ENCODE measurements around the gene TEAD1.

The TEAD1 gene

DNA sequence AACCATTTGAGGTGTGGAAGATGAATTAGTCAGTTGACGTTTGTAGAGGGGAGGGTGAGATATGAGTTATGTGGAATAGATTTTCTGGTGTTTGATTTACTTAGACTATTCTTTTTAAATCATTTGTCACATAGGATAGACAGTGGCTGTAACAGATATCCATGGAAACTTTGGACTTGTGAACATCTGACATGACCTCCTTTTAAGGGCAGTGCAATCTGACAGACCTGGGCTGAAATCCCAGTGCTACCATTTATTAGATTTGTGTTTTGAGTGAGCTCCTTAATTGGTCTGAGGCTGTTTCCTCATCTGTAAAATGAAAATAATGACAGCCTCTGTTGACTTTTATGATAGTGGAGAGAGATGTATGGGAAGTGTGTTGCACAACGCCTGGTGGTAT lies 159.9 kb downstream of the TEAD1 start:
- no peaks in the 10 kb centered on the region for H3K9me2 ChIP-seq (replicated peaks; ENCODE audit: insufficient read depth, low read length)
- TF ChIP-seq, protein P1, sequence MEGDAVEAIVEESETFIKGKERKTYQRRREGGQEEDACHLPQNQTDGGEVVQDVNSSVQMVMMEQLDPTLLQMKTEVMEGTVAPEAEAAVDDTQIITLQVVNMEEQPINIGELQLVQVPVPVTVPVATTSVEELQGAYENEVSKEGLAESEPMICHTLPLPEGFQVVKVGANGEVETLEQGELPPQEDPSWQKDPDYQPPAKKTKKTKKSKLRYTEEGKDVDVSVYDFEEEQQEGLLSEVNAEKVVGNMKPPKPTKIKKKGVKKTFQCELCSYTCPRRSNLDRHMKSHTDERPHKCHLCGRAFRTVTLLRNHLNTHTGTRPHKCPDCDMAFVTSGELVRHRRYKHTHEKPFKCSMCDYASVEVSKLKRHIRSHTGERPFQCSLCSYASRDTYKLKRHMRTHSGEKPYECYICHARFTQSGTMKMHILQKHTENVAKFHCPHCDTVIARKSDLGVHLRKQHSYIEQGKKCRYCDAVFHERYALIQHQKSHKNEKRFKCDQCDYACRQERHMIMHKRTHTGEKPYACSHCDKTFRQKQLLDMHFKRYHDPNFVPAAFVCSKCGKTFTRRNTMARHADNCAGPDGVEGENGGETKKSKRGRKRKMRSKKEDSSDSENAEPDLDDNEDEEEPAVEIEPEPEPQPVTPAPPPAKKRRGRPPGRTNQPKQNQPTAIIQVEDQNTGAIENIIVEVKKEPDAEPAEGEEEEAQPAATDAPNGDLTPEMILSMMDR (IDR thresholded peaks at IDR 0.05; ENCODE audit: low read length) = no peak
- TF ChIP-seq EZH2 (optimal IDR thresholded peaks at IDR 0.05; ENCODE audit: low read depth, low read length) (no peak), EZH2phosphoT487 (IDR thresholded peaks at IDR 0.05; ENCODE audit: low read length) (no peak)
- no peaks in the 10 kb centered on the region for H3K27me3 ChIP-seq (replicated peaks; ENCODE audit: insufficient read depth, low read length)
- H3K4me2 ChIP-seq (ENCODE audit: low read depth, low read length) = no peak overlapping the region
- H3K27ac ChIP-seq (ENCODE audit: low read length) = no peak overlapping the region
- H3K4me3 ChIP-seq (ENCODE audit: low read length) = no peak overlapping the region
- H3K36me3 ChIP-seq (replicated peaks; ENCODE audit: insufficient read depth, low read length) = no peaks in the 10 kb centered on the region
- H3K9ac ChIP-seq (ENCODE audit: low read length) = no peak overlapping the region
- H3K4me1 ChIP-seq (ENCODE audit: low read length) = 0 out of 2 replicates have a peak, but pooled peaks cover under 1% of the 10 kb centered on the region
- no peaks in the 10 kb centered on the region for H3K9me3 ChIP-seq (replicated peaks; ENCODE audit: insufficient read depth, low read length)
- H3K79me2 ChIP-seq (ENCODE audit: low read length) = peaks cover 84% of the 10 kb centered on the region
- no peak overlapping the region for H2AFZ ChIP-seq (ENCODE audit: low read length)
- no peaks in the 10 kb centered on the region for H3F3A ChIP-seq (ENCODE audit: insufficient read depth, low read length)
- DNase-seq = no peak
- H4K20me1 ChIP-seq (ENCODE audit: insufficient read depth, low read length) = no peaks in the 10 kb centered on the region

GRCh38 chr11:12834630-12835029 lies 160.4 kb downstream of the TEAD1 start:
- H3F3A ChIP-seq (ENCODE audit: insufficient read depth, low read length) = no peaks in the 10 kb centered on the region
- H3K4me2 ChIP-seq (ENCODE audit: low read depth, low read length) = no peak overlapping the region
- TF ChIP-seq, protein P1 (IDR thresholded peaks at IDR 0.05; ENCODE audit: low read length) = no peak
- TF ChIP-seq EZH2phosphoT487 (IDR thresholded peaks at IDR 0.05; ENCODE audit: low read length) = no peak
- no peak for TF ChIP-seq EZH2 (optimal IDR thresholded peaks at IDR 0.05; ENCODE audit: low read depth, low read length)
- no peak overlapping the region for H3K27ac ChIP-seq (ENCODE audit: low read length)
- no peaks in the 10 kb centered on the region for H3K9me2 ChIP-seq (replicated peaks; ENCODE audit: insufficient read depth, low read length)
- H3K9me3 ChIP-seq (replicated peaks; ENCODE audit: insufficient read depth, low read length) = no peaks in the 10 kb centered on the region
- H4K20me1 ChIP-seq (ENCODE audit: insufficient read depth, low read length) = no peaks in the 10 kb centered on the region
- H3K4me3 ChIP-seq (ENCODE audit: low read length) = no peak overlapping the region
- H3K9ac ChIP-seq (ENCODE audit: low read length) = no peak overlapping the region
- H2AFZ ChIP-seq (ENCODE audit: low read length) = no peak overlapping the region
- H3K36me3 ChIP-seq (replicated peaks; ENCODE audit: insufficient read depth, low read length) = no peaks in the 10 kb centered on the region
- no peak for DNase-seq
- no peaks in the 10 kb centered on the region for H3K4me1 ChIP-seq (ENCODE audit: low read length)
- H3K27me3 ChIP-seq (replicated peaks; ENCODE audit: insufficient read depth, low read length) = no peaks in the 10 kb centered on the region
- H3K79me2 ChIP-seq (ENCODE audit: low read length) = peaks cover 84% of the 10 kb centered on the region

- Histone ChIP-seq H3K9ac (ENCODE audit: low read length) (no peak overlapping the region), H3K27ac (ENCODE audit: low read length) (no peak overlapping the region), H3K79me2 (ENCODE audit: low read length) (peaks cover 82% of the 10 kb centered on the region)
Observed at GRCh38 chr11:12835286-12835685, 161.1 kb downstream of the TEAD1 start.

More at GRCh38 chr11:12835286-12835685, 161.1 kb downstream of the TEAD1 start:
- Histone ChIP-seq H3K9me3 (replicated peaks; ENCODE audit: insufficient read depth, low read length) (no peaks in the 10 kb centered on the region), H4K20me1 (ENCODE audit: insufficient read depth, low read length) (no peaks in the 10 kb centered on the region), H3F3A (ENCODE audit: insufficient read depth, low read length) (no peaks in the 10 kb centered on the region), H3K27me3 (replicated peaks; ENCODE audit: insufficient read depth, low read length) (no peaks in the 10 kb centered on the region), H2AFZ (ENCODE audit: low read length) (no peak overlapping the region), H3K4me1 (ENCODE audit: low read length) (no peaks in the 10 kb centered on the region), H3K36me3 (replicated peaks; ENCODE audit: insufficient read depth, low read length) (no peaks in the 10 kb centered on the region), H3K4me2 (ENCODE audit: low read depth, low read length) (no peak overlapping the region), H3K4me3 (ENCODE audit: low read length) (no peak overlapping the region), H3K9me2 (replicated peaks; ENCODE audit: insufficient read depth, low read length) (no peaks in the 10 kb centered on the region)
- DNase-seq = no peak
- TF ChIP-seq EZH2 (optimal IDR thresholded peaks at IDR 0.05; ENCODE audit: low read depth, low read length) (no peak), EZH2phosphoT487 (IDR thresholded peaks at IDR 0.05; ENCODE audit: low read length) (no peak)
- TF ChIP-seq, protein P1 (IDR thresholded peaks at IDR 0.05; ENCODE audit: low read length) = no peak
